ENCODE measurements around the gene CNPY1. TPM values are rescaled to one million over a fixed set of nuclear protein-coding genes. Genes with fewer than 3 reads are reported as not detected.

CNPY1 gene
- polyA plus RNA-seq, 2 of the 4 experiments (the other 2 are of a cell fraction), result not detected

DNA sequence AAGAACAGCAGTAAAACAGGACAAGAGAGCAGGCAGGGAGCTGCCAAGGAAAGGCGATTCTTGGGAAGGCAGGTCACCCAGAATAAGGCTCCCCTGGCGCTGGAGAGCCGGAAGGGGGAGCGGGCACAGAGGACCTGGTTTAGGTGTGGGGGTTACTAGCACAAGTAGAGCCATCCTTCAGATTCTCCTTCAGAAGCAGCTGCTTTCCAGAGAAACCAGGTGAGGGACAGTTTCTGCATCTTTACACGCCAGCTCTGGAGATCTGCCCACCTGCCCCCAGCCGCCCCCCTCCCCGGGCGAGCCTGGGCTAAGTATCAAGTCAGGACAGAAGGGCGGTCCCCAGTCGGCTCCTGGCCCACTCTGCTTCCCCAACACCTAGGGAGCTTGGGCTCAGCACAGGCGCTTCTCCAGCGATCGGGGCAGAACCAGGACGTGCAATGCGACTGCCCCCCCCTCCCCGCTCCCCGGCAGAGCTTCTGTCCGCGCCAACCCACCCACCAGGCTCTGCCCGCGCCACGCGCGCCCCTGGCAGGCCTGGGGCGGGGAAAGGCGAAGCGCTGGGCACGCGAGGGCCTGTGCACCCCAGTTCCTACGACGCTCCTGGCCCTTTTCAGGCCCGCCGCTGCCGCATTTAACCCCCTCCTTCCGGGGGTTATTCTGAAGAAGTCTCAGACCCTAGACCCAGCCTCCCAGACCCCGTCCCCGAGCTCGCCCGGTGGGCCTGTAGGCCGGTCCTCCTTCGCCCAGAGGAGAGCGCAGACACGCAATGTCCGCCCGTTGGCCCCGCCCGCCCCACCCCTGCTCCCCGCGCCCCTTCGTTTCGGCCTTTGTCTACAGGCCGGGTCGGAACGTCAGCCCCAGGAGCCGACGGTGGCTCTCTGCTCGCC is 92.8 kb downstream of the CNPY1 start:
- FAIRE-seq, result no peak
- ATAC-seq, result no peak
- H3K4me2 ChIP-seq, result peak overlapping the region; percentile 91
- 44% methylated on average over 11 of the region's 57 CpGs for WGBS (ENCODE audit: missing lambda C conversion rate)
- H3K4me1 ChIP-seq, result peaks cover 21% of the 10 kb centered on the region; the same call in 2 of the 3 replicates
- H3K9me3 ChIP-seq, result no peaks in the 10 kb centered on the region
- POLR2A ChIA-PET, result interaction anchor here (0.5 kb wide), 1 partner anchor 451 kb away, joined by 3 read pairs; no protein-coding TSS in a partner anchor
- CTCF ChIA-PET, result interaction anchor here (1.3 to 1.5 kb wide), 2 partner anchors 13 to 81 kb away, joined by 3 read pairs; no protein-coding TSS in a partner anchor
- peak overlapping the region; percentile 41 for H3K4me3 ChIP-seq
- no peak for TF ChIP-seq HOXB13 (CRISPR knock-in tag; IDR thresholded peaks at IDR 0.05; ENCODE audit: low read depth)
- no peak for TF ChIP-seq RARB (CRISPR knock-in tag; IDR thresholded peaks at IDR 0.05)
- no peak for TF ChIP-seq HOXB5 (CRISPR knock-in tag; IDR thresholded peaks at IDR 0.05)
- TF ChIP-seq RFX5 (IDR thresholded peaks at IDR 0.05), result no peak
- TF ChIP-seq ESRRA (IDR thresholded peaks at IDR 0.05; ENCODE audit: borderline replicate concordance, low read length), result no peak
- TF ChIP-seq POLR2AphosphoS2 (conservative IDR thresholded peaks at IDR 0.05; ENCODE audit: low read length), result no peak
- TF ChIP-seq CEBPB (IDR thresholded peaks at IDR 0.05), result no peak
- no peak for TF ChIP-seq CHD4 (IDR thresholded peaks at IDR 0.05; ENCODE audit: borderline replicate concordance)
- TF ChIP-seq, protein P1, sequence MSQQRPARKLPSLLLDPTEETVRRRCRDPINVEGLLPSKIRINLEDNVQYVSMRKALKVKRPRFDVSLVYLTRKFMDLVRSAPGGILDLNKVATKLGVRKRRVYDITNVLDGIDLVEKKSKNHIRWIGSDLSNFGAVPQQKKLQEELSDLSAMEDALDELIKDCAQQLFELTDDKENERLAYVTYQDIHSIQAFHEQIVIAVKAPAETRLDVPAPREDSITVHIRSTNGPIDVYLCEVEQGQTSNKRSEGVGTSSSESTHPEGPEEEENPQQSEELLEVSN (IDR thresholded peaks at IDR 0.05; ENCODE audit: borderline replicate concordance, low read depth), result no peak
- no peak for TF ChIP-seq MAZ (IDR thresholded peaks at IDR 0.05; ENCODE audit: borderline replicate concordance, low read depth, low read length)
- no peak for TF ChIP-seq JUNB (IDR thresholded peaks at IDR 0.05)
- TF ChIP-seq ZNF302 (CRISPR knock-in tag; IDR thresholded peaks at IDR 0.05), result no peak
- no peak for TF ChIP-seq NPAS2 (CRISPR knock-in tag; IDR thresholded peaks at IDR 0.05; ENCODE audit: borderline replicate concordance)
- no peak for TF ChIP-seq GATA3 (IDR thresholded peaks at IDR 0.05; ENCODE audit: borderline replicate concordance)
- no peak for TF ChIP-seq CBX2 (IDR thresholded peaks at IDR 0.05; ENCODE audit: borderline replicate concordance, low read depth)
- TF ChIP-seq, protein P2, sequence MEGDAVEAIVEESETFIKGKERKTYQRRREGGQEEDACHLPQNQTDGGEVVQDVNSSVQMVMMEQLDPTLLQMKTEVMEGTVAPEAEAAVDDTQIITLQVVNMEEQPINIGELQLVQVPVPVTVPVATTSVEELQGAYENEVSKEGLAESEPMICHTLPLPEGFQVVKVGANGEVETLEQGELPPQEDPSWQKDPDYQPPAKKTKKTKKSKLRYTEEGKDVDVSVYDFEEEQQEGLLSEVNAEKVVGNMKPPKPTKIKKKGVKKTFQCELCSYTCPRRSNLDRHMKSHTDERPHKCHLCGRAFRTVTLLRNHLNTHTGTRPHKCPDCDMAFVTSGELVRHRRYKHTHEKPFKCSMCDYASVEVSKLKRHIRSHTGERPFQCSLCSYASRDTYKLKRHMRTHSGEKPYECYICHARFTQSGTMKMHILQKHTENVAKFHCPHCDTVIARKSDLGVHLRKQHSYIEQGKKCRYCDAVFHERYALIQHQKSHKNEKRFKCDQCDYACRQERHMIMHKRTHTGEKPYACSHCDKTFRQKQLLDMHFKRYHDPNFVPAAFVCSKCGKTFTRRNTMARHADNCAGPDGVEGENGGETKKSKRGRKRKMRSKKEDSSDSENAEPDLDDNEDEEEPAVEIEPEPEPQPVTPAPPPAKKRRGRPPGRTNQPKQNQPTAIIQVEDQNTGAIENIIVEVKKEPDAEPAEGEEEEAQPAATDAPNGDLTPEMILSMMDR (IDR thresholded peaks at IDR 0.05), result no peak
- TF ChIP-seq EHF (CRISPR knock-in tag; IDR thresholded peaks at IDR 0.05), result no peak
- no peak for TF ChIP-seq CHD2 (IDR thresholded peaks at IDR 0.05; ENCODE audit: low read length, partially characterized antibody)
- H3K27ac ChIP-seq, result no peak overlapping the region
- no peak for DNase-seq (ENCODE audit: low read depth in 1 of 2, low spot score in 1 of 2)

DNA sequence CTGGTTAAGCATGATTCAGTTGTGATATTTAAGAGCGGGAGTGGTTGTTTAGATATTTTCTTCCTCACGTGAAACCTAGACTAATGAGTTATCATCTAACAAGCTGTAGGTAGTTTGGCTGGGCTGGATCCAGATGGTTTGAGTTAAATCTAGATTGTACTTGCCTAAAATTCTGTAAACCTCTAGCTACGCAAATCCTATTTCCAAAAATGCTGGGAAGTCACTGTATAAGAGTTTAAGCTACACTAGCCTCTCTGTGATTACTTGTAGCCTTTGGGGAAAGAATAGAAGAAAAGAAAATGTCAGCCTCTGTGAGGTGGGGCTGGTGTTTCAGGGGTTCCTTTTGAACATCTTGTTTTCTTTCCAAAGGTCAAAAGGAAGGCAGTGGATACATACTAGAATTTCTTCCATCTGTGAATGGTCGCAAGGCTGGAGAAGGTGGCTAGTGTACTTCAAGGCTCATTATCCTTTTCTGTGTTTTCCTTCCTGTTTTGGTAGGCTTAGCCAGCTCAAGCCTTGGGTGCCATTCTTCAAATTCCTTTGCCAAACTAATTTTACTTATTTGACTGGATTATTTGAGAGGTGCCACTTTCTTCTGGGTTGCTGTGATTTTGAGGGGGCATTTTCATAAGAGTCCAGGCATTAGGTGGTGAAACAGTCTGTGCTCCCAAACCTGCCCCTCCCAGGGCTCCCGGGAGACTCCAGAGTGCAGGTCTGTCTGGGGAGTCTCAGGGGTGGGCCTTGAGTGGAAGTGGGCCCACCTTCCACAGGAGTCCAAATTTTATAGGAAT is 93.7 kb downstream of the CNPY1 start:
- DNase-seq (ENCODE audit: low read depth in 1 of 2, low spot score in 1 of 2), result no peak
- Histone ChIP-seq H3K4me2 (no peak overlapping the region), H3K27ac (no peak overlapping the region), H3K4me1 (peaks cover 16% of the 10 kb centered on the region; the same call in 2 of the 3 replicates), H3K9me3 (no peaks in the 10 kb centered on the region), H3K4me3 (no peak overlapping the region)
- ChIA-PET CTCF (interaction anchor here (1.3 to 1.5 kb wide), 2 partner anchors 14 to 82 kb away, joined by 3 read pairs; no protein-coding TSS in a partner anchor), POLR2A (interaction anchor here (0.5 kb wide), 1 partner anchor 451 kb away, joined by 3 read pairs; no protein-coding TSS in a partner anchor)
- FAIRE-seq, result no peak
- TF ChIP-seq, protein P2 (IDR thresholded peaks at IDR 0.05), result no peak
- TF ChIP-seq KDM1A (IDR thresholded peaks at IDR 0.05; ENCODE audit: low read depth), result no peak
- TF ChIP-seq, protein P3, sequence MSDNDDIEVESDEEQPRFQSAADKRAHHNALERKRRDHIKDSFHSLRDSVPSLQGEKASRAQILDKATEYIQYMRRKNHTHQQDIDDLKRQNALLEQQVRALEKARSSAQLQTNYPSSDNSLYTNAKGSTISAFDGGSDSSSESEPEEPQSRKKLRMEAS (IDR thresholded peaks at IDR 0.05), result no peak
- no peak for TF ChIP-seq JUNB (IDR thresholded peaks at IDR 0.05)
- TF ChIP-seq, protein P4, sequence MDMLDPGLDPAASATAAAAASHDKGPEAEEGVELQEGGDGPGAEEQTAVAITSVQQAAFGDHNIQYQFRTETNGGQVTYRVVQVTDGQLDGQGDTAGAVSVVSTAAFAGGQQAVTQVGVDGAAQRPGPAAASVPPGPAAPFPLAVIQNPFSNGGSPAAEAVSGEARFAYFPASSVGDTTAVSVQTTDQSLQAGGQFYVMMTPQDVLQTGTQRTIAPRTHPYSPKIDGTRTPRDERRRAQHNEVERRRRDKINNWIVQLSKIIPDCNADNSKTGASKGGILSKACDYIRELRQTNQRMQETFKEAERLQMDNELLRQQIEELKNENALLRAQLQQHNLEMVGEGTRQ (IDR thresholded peaks at IDR 0.05), result no peak
- TF ChIP-seq FOSB (CRISPR knock-in tag; IDR thresholded peaks at IDR 0.05), result no peak
- TF ChIP-seq CBX2 (IDR thresholded peaks at IDR 0.05; ENCODE audit: borderline replicate concordance, low read depth), result no peak
- no peak for TF ChIP-seq HEYL (CRISPR knock-in tag; IDR thresholded peaks at IDR 0.05)
- no peak for TF ChIP-seq NPAS2 (CRISPR knock-in tag; IDR thresholded peaks at IDR 0.05; ENCODE audit: borderline replicate concordance)
- no peak for TF ChIP-seq RARB (CRISPR knock-in tag; IDR thresholded peaks at IDR 0.05)
- TF ChIP-seq MAFK (IDR thresholded peaks at IDR 0.05; ENCODE audit: partially characterized antibody), result no peak
- no peak for TF ChIP-seq CHD4 (IDR thresholded peaks at IDR 0.05; ENCODE audit: borderline replicate concordance)
- TF ChIP-seq, protein P5, sequence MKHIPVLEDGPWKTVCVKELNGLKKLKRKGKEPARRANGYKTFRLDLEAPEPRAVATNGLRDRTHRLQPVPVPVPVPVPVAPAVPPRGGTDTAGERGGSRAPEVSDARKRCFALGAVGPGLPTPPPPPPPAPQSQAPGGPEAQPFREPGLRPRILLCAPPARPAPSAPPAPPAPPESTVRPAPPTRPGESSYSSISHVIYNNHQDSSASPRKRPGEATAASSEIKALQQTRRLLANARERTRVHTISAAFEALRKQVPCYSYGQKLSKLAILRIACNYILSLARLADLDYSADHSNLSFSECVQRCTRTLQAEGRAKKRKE (CRISPR knock-in tag; IDR thresholded peaks at IDR 0.05; ENCODE audit: low read depth), result no peak
- no peak for TF ChIP-seq EP300 (IDR thresholded peaks at IDR 0.05)
- 53% methylated on average over 5 of the region's 5 CpGs for WGBS (ENCODE audit: missing lambda C conversion rate)
- no peak for ATAC-seq
